Colon (tissue), 2 donors: ENCODE results near the gene UNC13A.

Experiments used
- FAIRE-seq: peaks from 2 replicates; lab custom pipeline; 2012; peaks lifted over from hg19 to GRCh38; lab: Jason Lieb, UNC
- donor health status: control.
- donor health status: control.

UNC13A gene

GRCh38 chr19:17625980-17626379 is 62.2 kb downstream of the UNC13A start:
- FAIRE-seq = no peak

GRCh38 chr19:17625043-17625442 is 63.1 kb downstream of the UNC13A start:
- FAIRE-seq = no peak

GRCh38 chr19:17624314-17624991 is 63.7 kb downstream of the UNC13A start:
- no peak for FAIRE-seq

GRCh38 chr19:17623224-17623935 is 64.8 kb downstream of the UNC13A start:
- no peak for FAIRE-seq

GRCh38 chr19:17620696-17621095 is 67.5 kb downstream of the UNC13A start:
- FAIRE-seq = no peak

- no peak for FAIRE-seq
Observed at GRCh38 chr19:17618936-17619335, 69.2 kb downstream of the UNC13A start.

GRCh38 chr19:17618281-17618903 is 69.8 kb downstream of the UNC13A start:
- FAIRE-seq = no peak

GRCh38 chr19:17617807-17618192 is 70.4 kb downstream of the UNC13A start:
- no peak for FAIRE-seq

- no peak for FAIRE-seq
Observed at GRCh38 chr19:17616961-17617806, 71.0 kb downstream of the UNC13A start.

GRCh38 chr19:17616686-17616960 is 71.5 kb downstream of the UNC13A start:
- no peak for FAIRE-seq

- FAIRE-seq = no peak
Observed at GRCh38 chr19:17615889-17616685, 72.1 kb downstream of the UNC13A start.

- no peak for FAIRE-seq
Observed at GRCh38 chr19:17614476-17614875, 73.7 kb downstream of the UNC13A start.

- FAIRE-seq = no peak
Observed at GRCh38 chr19:17611462-17612244, 76.5 kb downstream of the UNC13A start.

GRCh38 chr19:17610384-17610783 is 77.8 kb downstream of the UNC13A start:
- no peak for FAIRE-seq

- FAIRE-seq = no peak
Observed at GRCh38 chr19:17607936-17608335, 80.2 kb downstream of the UNC13A start.

GRCh38 chr19:17606590-17607185 is 81.5 kb downstream of the UNC13A start:
- FAIRE-seq = no peak

GRCh38 chr19:17605761-17606589 is 82.2 kb downstream of the UNC13A start:
- no peak for FAIRE-seq

GRCh38 chr19:17605117-17605516 is 83.0 kb downstream of the UNC13A start:
- FAIRE-seq = no peak

GRCh38 chr19:17604372-17605025 is 83.7 kb downstream of the UNC13A start:
- FAIRE-seq = no peak
